Subcutaneous adipose tissue (tissue), 4 donors: ENCODE measurements around the gene CCL5. TPM values are rescaled to one million over a fixed set of nuclear protein-coding genes. Genes with fewer than 3 reads are reported as not detected.

Source experiments
- total RNA-seq, 4 donors: library from RNA; depleted of rRNA; stranded (reverse); fragments of >200 nt; gene quantifications; one replicate each; pipeline ENCODE4 v1.1.0, GENCODE V29; 2016
- TF ChIP-seq, protein P1 (sequence below): fragments of 450-650 bp; IDR thresholded peaks from one replicate; pipeline ENCODE4 v1.5.1; 2016; ENCODE audit warnings: low read depth, mild to moderate bottlenecking, control low read depth, antibody characterized with exemption, moderate library complexity

CCL5 gene
- total RNA-seq, 4 donors from 2014 or later, result 0.82 to 11.2 (median 6.8) TPM; not detected in 1

DNA sequence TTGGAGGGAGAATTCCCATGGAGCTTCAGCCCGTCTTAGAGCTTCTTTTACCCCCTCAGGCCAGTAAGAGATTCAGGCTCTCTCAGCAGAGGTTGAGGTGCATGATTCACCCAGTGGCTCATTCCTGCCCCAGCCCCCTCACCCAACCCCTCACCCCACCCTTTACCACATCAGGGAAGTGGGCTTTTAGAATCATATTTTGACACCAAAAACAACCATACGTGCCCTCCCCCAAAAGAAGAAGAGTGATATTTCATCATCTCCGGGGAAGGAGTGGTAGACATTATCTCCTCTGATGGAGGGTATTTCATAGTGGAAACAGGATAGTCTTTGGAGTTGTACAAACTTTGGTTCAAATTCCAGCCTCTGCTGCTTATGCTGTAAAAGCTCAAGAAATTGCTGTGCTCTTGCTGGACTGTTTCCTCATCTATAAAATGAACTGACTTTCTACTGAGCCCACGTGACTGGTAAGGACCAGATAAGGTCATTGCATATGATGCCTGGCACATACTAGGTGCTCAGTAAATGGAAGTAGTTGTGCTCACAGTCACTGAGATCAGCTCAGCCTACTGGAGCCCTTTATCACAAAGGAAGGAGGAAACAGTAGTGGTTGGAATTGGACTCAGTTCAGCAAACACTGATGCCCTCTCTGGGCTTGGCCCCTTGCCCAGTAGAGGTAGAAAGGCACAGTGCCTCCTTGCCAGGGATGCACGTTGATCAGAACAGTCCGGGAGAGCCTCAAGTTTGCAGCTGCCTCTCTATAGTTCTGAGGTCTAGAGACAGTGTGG is 18.3 kb upstream of the CCL5 start:
- TF ChIP-seq, protein P1, sequence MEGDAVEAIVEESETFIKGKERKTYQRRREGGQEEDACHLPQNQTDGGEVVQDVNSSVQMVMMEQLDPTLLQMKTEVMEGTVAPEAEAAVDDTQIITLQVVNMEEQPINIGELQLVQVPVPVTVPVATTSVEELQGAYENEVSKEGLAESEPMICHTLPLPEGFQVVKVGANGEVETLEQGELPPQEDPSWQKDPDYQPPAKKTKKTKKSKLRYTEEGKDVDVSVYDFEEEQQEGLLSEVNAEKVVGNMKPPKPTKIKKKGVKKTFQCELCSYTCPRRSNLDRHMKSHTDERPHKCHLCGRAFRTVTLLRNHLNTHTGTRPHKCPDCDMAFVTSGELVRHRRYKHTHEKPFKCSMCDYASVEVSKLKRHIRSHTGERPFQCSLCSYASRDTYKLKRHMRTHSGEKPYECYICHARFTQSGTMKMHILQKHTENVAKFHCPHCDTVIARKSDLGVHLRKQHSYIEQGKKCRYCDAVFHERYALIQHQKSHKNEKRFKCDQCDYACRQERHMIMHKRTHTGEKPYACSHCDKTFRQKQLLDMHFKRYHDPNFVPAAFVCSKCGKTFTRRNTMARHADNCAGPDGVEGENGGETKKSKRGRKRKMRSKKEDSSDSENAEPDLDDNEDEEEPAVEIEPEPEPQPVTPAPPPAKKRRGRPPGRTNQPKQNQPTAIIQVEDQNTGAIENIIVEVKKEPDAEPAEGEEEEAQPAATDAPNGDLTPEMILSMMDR, result no peak

GRCh38 chr17:35895636-35896587 is 15.8 kb upstream of the CCL5 start:
- TF ChIP-seq, protein P1, result no peak

DNA sequence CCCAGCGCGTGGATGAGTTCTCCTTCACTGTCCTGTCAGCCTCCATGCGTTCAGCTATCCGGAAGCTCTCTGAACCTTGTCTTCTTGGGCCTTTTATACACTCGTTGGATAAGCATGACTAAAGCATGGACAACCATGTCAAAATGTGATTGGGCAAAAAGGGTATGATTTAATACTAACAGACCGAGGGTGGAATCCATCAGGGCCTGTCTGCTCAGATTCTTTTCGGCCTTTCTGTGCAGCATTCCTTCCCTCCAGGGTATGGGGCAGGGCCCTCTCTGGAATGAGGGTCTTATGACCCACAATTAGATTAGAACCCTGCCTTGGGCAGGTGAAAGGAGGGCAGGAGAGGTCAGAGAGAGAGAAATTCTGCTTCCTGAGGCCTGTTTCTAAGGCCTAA is 14.0 kb upstream of the CCL5 start:
- TF ChIP-seq, protein P1, result no peak

DNA sequence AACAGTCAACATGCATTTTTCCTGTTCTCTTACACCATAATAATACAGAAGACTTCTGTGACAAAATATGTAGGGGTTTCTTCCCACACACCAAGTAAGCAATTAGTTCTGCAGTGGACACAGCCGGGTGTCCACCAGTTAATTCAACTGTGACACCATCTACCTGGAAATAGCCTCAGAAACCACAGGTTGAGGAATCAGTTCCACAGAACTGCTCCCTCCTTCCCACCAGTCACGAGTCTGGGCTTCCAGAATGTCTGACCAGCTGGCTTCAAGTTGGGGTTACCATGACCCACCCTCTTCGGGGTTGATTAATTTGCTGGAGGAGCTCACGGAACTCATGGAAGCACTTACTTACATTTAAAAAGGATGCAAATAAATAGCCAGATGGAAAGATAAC is 13.6 kb upstream of the CCL5 start:
- TF ChIP-seq, protein P1, result no peak

GRCh38 chr17:35892091-35893035 is 12.2 kb upstream of the CCL5 start:
- TF ChIP-seq, protein P1, result no peak

GRCh38 chr17:35891269-35891668 is 11.1 kb upstream of the CCL5 start:
- TF ChIP-seq, protein P1, result no peak
